Neural crest cell (in vitro differentiated cells): Measurements from ENCODE around the gene POPDC2. TPM values are rescaled to one million over a fixed set of nuclear protein-coding genes. Genes with fewer than 3 reads are reported as not detected.

Experiments
- DNase-seq: peaks from one replicate; pipeline ENCODE4 v3.0.0; 2021; ENCODE audit warnings: low read depth, mixed read lengths, low spot score
- H3K27ac Mint-ChIP-seq: one replicate; pipeline ENCODE4 v1.8.0; 2021; ENCODE audit warnings: mild to moderate bottlenecking, mixed read lengths; ENCODE audit not compliant: unreplicated experiment
- H3K27me3 Mint-ChIP-seq: 2 replicates; pipeline ENCODE4 v1.8.0; 2021; ENCODE audit warnings: low read depth, mild to moderate bottlenecking, mixed read lengths
- H3K36me3 Mint-ChIP-seq: 2 replicates; pipeline ENCODE4 v1.8.0; 2021; ENCODE audit warnings: low read depth, mild to moderate bottlenecking, mixed read lengths
- H3K4me1 Mint-ChIP-seq: 2 replicates; pipeline ENCODE4 v1.8.0; 2021; ENCODE audit warnings: mixed read lengths
- H3K4me3 Mint-ChIP-seq: one replicate; pipeline ENCODE4 v1.8.0; 2021; ENCODE audit warnings: mild to moderate bottlenecking, mixed read lengths
- H3K9me3 Mint-ChIP-seq: 2 replicates; pipeline ENCODE4 v1.8.0; 2021; ENCODE audit warnings: mixed read lengths
- total RNA-seq: library from RNA; stranded (reverse); gene quantifications from 2 replicates; pipeline ENCODE4 v1.2.1, GENCODE V29; 2021
- TF ChIP-seq, protein P1 (sequence below): fragments of 200-600 bp; sonication (generic); conservative IDR thresholded peaks from 2 replicates; pipeline ENCODE4 v1.5.0; 2021; ENCODE audit warnings: antibody characterized with exemption, mild to moderate bottlenecking

The POPDC2 gene
- total RNA-seq, 1 donor from 2014 or later = 2.8 TPM

DNA sequence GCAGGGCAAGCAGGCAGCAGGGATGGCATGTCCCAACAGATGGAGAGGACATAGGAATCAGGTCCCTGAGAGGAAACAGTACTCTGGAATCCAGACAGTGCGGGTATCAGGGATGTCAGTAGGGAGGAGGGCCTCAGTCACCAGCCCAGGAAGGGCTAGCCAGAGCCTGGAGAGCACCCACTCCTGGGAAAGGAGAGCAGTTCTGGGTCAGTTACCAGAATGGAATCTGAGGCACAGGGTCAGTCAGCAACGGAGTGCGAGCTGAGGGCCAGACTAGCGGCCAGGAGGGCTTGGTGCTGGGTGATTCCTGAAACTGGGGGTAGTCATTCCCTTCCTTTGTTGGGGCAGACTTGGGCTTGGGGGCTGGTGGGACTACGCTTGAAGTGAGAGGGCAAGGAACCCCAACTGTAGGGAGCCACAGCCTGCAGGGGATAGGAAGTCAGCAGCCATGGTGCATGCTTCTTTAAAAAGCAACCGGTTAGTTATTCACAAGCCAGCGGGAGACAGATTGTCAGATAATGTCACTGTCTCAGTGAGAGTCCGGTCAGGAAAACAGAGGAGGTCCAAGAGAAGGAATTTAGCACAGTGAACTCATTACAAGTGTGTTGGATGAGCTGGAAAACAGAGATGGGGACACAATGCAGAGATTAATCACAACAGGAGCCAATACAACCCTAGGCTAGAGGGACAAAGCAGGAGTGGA is 34.8 kb downstream of the POPDC2 start:
- Mint-ChIP-seq H3K36me3 (no peaks in the 10 kb centered on the region), H3K27me3 (peaks cover 2% of the 10 kb centered on the region), H3K27ac (peak overlapping the region; percentile 54), H3K9me3 (no peaks in the 10 kb centered on the region), H3K4me1 (peaks cover 4% of the 10 kb centered on the region), H3K4me3 (no peak overlapping the region)
- TF ChIP-seq, protein P1, sequence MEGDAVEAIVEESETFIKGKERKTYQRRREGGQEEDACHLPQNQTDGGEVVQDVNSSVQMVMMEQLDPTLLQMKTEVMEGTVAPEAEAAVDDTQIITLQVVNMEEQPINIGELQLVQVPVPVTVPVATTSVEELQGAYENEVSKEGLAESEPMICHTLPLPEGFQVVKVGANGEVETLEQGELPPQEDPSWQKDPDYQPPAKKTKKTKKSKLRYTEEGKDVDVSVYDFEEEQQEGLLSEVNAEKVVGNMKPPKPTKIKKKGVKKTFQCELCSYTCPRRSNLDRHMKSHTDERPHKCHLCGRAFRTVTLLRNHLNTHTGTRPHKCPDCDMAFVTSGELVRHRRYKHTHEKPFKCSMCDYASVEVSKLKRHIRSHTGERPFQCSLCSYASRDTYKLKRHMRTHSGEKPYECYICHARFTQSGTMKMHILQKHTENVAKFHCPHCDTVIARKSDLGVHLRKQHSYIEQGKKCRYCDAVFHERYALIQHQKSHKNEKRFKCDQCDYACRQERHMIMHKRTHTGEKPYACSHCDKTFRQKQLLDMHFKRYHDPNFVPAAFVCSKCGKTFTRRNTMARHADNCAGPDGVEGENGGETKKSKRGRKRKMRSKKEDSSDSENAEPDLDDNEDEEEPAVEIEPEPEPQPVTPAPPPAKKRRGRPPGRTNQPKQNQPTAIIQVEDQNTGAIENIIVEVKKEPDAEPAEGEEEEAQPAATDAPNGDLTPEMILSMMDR = no peak
- DNase-seq = no peak

GRCh38 chr3:119624002-119624720 is 36.2 kb downstream of the POPDC2 start:
- peaks cover 4% of the 10 kb centered on the region for H3K4me1 Mint-ChIP-seq
- no peaks in the 10 kb centered on the region for H3K36me3 Mint-ChIP-seq
- H3K4me3 Mint-ChIP-seq = no peak overlapping the region
- no peak for DNase-seq
- no peak overlapping the region for H3K27ac Mint-ChIP-seq
- H3K27me3 Mint-ChIP-seq = peaks cover 2% of the 10 kb centered on the region
- H3K9me3 Mint-ChIP-seq = no peaks in the 10 kb centered on the region
- TF ChIP-seq, protein P1 = no peak

- Mint-ChIP-seq H3K27ac (no peak overlapping the region), H3K4me3 (no peak overlapping the region), H3K27me3 (no peaks in the 10 kb centered on the region), H3K9me3 (no peaks in the 10 kb centered on the region), H3K4me1 (peaks cover 3% of the 10 kb centered on the region), H3K36me3 (no peaks in the 10 kb centered on the region)
- TF ChIP-seq, protein P1 = no peak
- no peak for DNase-seq
These were observed 39.5 kb downstream of the POPDC2 start for GRCh38 chr3:119620899-119621298.

DNA sequence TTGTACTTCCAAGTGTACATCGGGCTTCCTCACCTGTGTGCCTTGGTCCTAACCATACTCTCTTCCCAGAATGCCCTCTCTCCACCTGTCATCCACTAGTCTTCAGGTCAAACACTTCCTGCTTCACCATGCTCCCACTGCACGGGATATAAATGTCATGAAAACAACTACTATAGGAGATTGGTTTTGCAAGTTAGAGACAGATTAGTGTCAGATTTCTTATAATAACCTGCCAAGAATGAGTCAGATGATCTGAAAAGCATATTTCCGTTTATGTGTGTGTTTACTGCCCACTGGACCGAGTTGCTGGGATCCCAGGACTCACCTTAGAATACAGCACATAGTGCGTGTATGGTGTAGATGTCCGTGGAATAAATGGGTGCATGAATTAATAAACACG is 41.3 kb downstream of the POPDC2 start:
- Mint-ChIP-seq H3K27ac (no peak overlapping the region), H3K9me3 (peaks cover 5% of the 10 kb centered on the region), H3K36me3 (no peaks in the 10 kb centered on the region), H3K4me1 (no peaks in the 10 kb centered on the region), H3K27me3 (no peaks in the 10 kb centered on the region), H3K4me3 (no peak overlapping the region)
- TF ChIP-seq, protein P1 = no peak
- no peak for DNase-seq

- H3K27me3 Mint-ChIP-seq = no peaks in the 10 kb centered on the region
- no peaks in the 10 kb centered on the region for H3K36me3 Mint-ChIP-seq
- peaks cover 5% of the 10 kb centered on the region for H3K9me3 Mint-ChIP-seq
- no peaks in the 10 kb centered on the region for H3K4me1 Mint-ChIP-seq
- H3K27ac Mint-ChIP-seq = no peak overlapping the region
- DNase-seq = no peak
- no peak overlapping the region for H3K4me3 Mint-ChIP-seq
- TF ChIP-seq, protein P1 = no peak
These were observed 44.3 kb downstream of the POPDC2 start for GRCh38 chr3:119616056-119616455.
